ENCODE measurements around the gene PROK1.

- TF ChIP-seq POLR2A (IDR thresholded peaks at IDR 0.05) = no peak
- TF ChIP-seq, protein P1, sequence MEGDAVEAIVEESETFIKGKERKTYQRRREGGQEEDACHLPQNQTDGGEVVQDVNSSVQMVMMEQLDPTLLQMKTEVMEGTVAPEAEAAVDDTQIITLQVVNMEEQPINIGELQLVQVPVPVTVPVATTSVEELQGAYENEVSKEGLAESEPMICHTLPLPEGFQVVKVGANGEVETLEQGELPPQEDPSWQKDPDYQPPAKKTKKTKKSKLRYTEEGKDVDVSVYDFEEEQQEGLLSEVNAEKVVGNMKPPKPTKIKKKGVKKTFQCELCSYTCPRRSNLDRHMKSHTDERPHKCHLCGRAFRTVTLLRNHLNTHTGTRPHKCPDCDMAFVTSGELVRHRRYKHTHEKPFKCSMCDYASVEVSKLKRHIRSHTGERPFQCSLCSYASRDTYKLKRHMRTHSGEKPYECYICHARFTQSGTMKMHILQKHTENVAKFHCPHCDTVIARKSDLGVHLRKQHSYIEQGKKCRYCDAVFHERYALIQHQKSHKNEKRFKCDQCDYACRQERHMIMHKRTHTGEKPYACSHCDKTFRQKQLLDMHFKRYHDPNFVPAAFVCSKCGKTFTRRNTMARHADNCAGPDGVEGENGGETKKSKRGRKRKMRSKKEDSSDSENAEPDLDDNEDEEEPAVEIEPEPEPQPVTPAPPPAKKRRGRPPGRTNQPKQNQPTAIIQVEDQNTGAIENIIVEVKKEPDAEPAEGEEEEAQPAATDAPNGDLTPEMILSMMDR (IDR thresholded peaks at IDR 0.05 in 4 of 5, conservative IDR thresholded peaks at IDR 0.05 in 1 of 5) = no peak
Measured at GRCh38 chr1:110466646-110467280, 15.8 kb downstream of the PROK1 start.

Data from gastrocnemius medialis (tissue), 4 donors.